Body of pancreas (tissue), 4 donors: ENCODE results near the gene DMAC2. TPM values are rescaled to one million over a fixed set of nuclear protein-coding genes. Genes with fewer than 3 reads are reported as not detected.

Source experiments
- ATAC-seq: fragments of 150-250 bp; one replicate; pipeline ENCODE4 v1.9.1; 2016
- DNase-seq, 4 donors: peaks; one replicate each; pipeline ENCODE4 v3.0.0-alpha.2; 2019
- H3K27ac ChIP-seq, 4 donors: fragments of 200-600 bp; sonication (generic); 1 replicate in 3 of 4; 2 replicates in 1 of 4; pipeline versions ENCODE4 v1.5.1 to v1.6.1; 2016 to 2019; ENCODE audit warnings: mild to moderate bottlenecking in 1 of 4, mixed read lengths in 1 of 4, moderate library complexity in 1 of 4
- H3K27me3 ChIP-seq, 2 donors: fragments of 200-600 bp; sonication (generic); one replicate each; pipeline ENCODE4 v1.6.0; 2016; ENCODE audit warnings: mild to moderate bottlenecking in 1 of 2
- H3K36me3 ChIP-seq, 2 donors: fragments of 200-600 bp; sonication (generic); replicated peaks in 1 of 2; 2 replicates each; pipeline ENCODE4 v1.5.1; 2016; ENCODE audit warnings: low read depth in 2 of 2; ENCODE audit not compliant: insufficient read depth in 1 of 2
- H3K4me1 ChIP-seq: fragments of 200-600 bp; sonication (generic); one replicate; pipeline ENCODE4 v1.6.0; 2016
- H3K4me3 ChIP-seq, 2 donors: fragments of 200-600 bp; sonication (generic); 1 replicate in 1 of 2; 2 replicates in 1 of 2; pipeline ENCODE4 v1.5.1; 2016 to 2019
- H3K9me3 ChIP-seq, 3 donors: fragments of 200-600 bp; sonication (generic); 1 replicate in 2 of 3; 2 replicates in 1 of 3; pipeline ENCODE4 v1.5.1; 2016
- CTCF ChIP-seq, 7 experiments: fragments of 450-650 bp in 4 of 7; fragments of 200-600 bp in 3 of 7; sonication (generic) in 3 of 7; IDR thresholded peaks; one replicate each; pipeline ENCODE4 v1.5.1; 2016 to 2019; ENCODE audit warnings: antibody characterized with exemption in 7 of 7
- POLR2A ChIP-seq, 3 donors: fragments of 450-650 bp; IDR thresholded peaks; one replicate each; pipeline ENCODE4 v1.6.1; 2016; ENCODE audit warnings: antibody characterized with exemption in 3 of 3, mild to moderate bottlenecking in 2 of 3
- WGBS, 2 donors: methylation state at CpG; one replicate each; pipeline ENCODE4 v1.1.5; 2017; 5-methylcytosine and 5-hydroxymethylcytosine counted together
- intact Hi-C: fragments of 100-400 bp; cut with DNase I; formaldehyde crosslinking; loops from one replicate; pipeline ENCODE4 v1.15.1; 2023
- total RNA-seq, 2 donors: library from RNA; depleted of rRNA; stranded (reverse); fragments of >200 nt; gene quantifications; one replicate each; pipeline ENCODE4 v1.1.0, GENCODE V29; 2016

Gene DMAC2
- total RNA-seq, 2 donors from 2014 or later, result 13.5 to 45.5 TPM

GRCh38 chr19:41449079-41449864 is 9.6 kb upstream of the DMAC2 start:
- WGBS, 2 donors, result 1 to 5% methylated on average over 18 to 22 of the region's 22 CpGs
- Histone ChIP-seq H3K4me3 (no peak overlapping the region), H3K27me3 (peaks cover 0 to 8% of the 10 kb centered on the region in 2 donors), H3K4me1 (peaks cover 7% of the 10 kb centered on the region), H3K9me3 (no peaks in the 10 kb centered on the region), H3K27ac (no peak overlapping the region), H3K36me3 (no peaks in the 10 kb centered on the region)
- intact Hi-C loops, result no loop called here
- DNase-seq (peak; percentile 71 to 81 (median 73)), ATAC-seq (peak; percentile 91)
- peak; percentile 87 to 99 (median 91) for TF ChIP-seq CTCF (IDR thresholded peaks at IDR 0.05)
- no peak for TF ChIP-seq POLR2A (IDR thresholded peaks at IDR 0.05)

GRCh38 chr19:41447732-41448332 is 8.1 kb upstream of the DMAC2 start:
- Histone ChIP-seq H3K9me3 (no peaks in the 10 kb centered on the region), H3K4me1 (peaks cover 7% of the 10 kb centered on the region), H3K27ac (no peak overlapping the region), H3K36me3 (no peaks in the 10 kb centered on the region), H3K27me3 (peaks cover 0 to 8% of the 10 kb centered on the region in 2 donors), H3K4me3 (no peak overlapping the region)
- WGBS, 2 donors, result 48 to 51% methylated on average over 12 of the region's 12 CpGs
- intact Hi-C loops, result no loop called here
- DNase-seq (no peak), ATAC-seq (no peak)
- TF ChIP-seq POLR2A (IDR thresholded peaks at IDR 0.05) (no peak), CTCF (IDR thresholded peaks at IDR 0.05) (no peak)

- Histone ChIP-seq H3K9me3 (no peaks in the 10 kb centered on the region), H3K27me3 (peaks cover 0 to 8% of the 10 kb centered on the region in 2 donors), H3K4me3 (no peak overlapping the region), H3K27ac (no peak overlapping the region), H3K4me1 (peaks cover 7% of the 10 kb centered on the region), H3K36me3 (no peaks in the 10 kb centered on the region)
- DNase-seq (no peak), ATAC-seq (no peak)
- TF ChIP-seq POLR2A (IDR thresholded peaks at IDR 0.05) (no peak), CTCF (IDR thresholded peaks at IDR 0.05) (no peak)
- intact Hi-C loops, result no loop called here
- 29 to 43% methylated on average over 5 of the region's 5 CpGs for WGBS, 2 donors
Observed at GRCh38 chr19:41445575-41445974, 5.9 kb upstream of the DMAC2 start.

- no peak overlapping the region for H3K4me3 ChIP-seq
- peaks cover 0 to 8% of the 10 kb centered on the region in 2 donors for H3K27me3 ChIP-seq
- no peaks in the 10 kb centered on the region for H3K9me3 ChIP-seq
- WGBS, 2 donors, result 44 to 64% methylated on average over 6 of the region's 6 CpGs
- H3K4me1 ChIP-seq, result peaks cover 5% of the 10 kb centered on the region
- TF ChIP-seq CTCF (IDR thresholded peaks at IDR 0.05) (no peak), POLR2A (IDR thresholded peaks at IDR 0.05) (no peak)
- H3K36me3 ChIP-seq, result no peaks in the 10 kb centered on the region
- intact Hi-C loops, result no loop called here
- no peak overlapping the region for H3K27ac ChIP-seq
- no peak for ATAC-seq
- DNase-seq, result no peak
Observed at GRCh38 chr19:41443813-41444455, 4.2 kb upstream of the DMAC2 start.
